Naive thymus-derived CD4-positive, alpha-beta T cell (primary cell): ENCODE data around the gene ADIPOR2. TPM values are rescaled to one million over a fixed set of nuclear protein-coding genes. Genes with fewer than 3 reads are reported as not detected.

Experiments used
- ATAC-seq: fragments of 150-1000 bp; cut with Tn5 transposase; 2 replicates; pipeline ENCODE4 v1.10.0; 2021; ENCODE audit warnings: mild to moderate bottlenecking, moderate library complexity
- CTCF ChIA-PET: fragments of 350-600 bp; sonication (Branson Sonifier 250); formaldehyde crosslinking; loops from one replicate; lab custom pipeline; 2021; ENCODE audit warnings: antibody characterized with exemption; lab: Charles Lee
- POLR2A ChIA-PET: fragments of 350-600 bp; sonication (Branson Sonifier 250); formaldehyde crosslinking; loops from one replicate; lab custom pipeline; 2021; ENCODE audit warnings: antibody characterized with exemption, inconsistent platforms; lab: Charles Lee
- DNase-seq, 9 donors: peaks; one replicate each; pipeline versions ENCODE4 v3.0.0 to v3.0.0-alpha.2; 2020 to 2022; ENCODE audit warnings: mixed read lengths in 1 of 9
- H3K27ac ChIP-seq: one replicate; pipeline ENCODE4 v1.7.0; 2013; ENCODE audit warnings: mild to moderate bottlenecking, low read depth, low read length, moderate library complexity
- H3K27me3 ChIP-seq, 2 donors: one replicate each; pipeline ENCODE4 v1.7.0; 2013; ENCODE audit warnings: low read length in 2 of 2, mild to moderate bottlenecking in 2 of 2, moderate library complexity in 2 of 2; ENCODE audit not compliant: control insufficient read depth in 2 of 2, insufficient read depth in 2 of 2
- H3K36me3 ChIP-seq, 3 experiments: 1 replicate in 2 of 3; 2 replicates in 1 of 3; pipeline ENCODE4 v1.7.0; 2013; ENCODE audit warnings: low read length in 3 of 3, mild to moderate bottlenecking in 3 of 3, moderate library complexity in 1 of 3; ENCODE audit not compliant: insufficient read depth in 3 of 3, control insufficient read depth in 2 of 3
- H3K4me1 ChIP-seq, 2 donors: one replicate each; pipeline ENCODE4 v1.7.0; 2013; ENCODE audit warnings: low read length in 2 of 2, mild to moderate bottlenecking in 2 of 2, moderate library complexity in 1 of 2; ENCODE audit not compliant: control insufficient read depth in 2 of 2, insufficient read depth in 2 of 2
- H3K4me3 ChIP-seq: 2 replicates; pipeline ENCODE4 v1.7.0; 2013; ENCODE audit warnings: mild to moderate bottlenecking, low read length
- H3K9me3 ChIP-seq, 3 experiments: 1 replicate in 2 of 3; 2 replicates in 1 of 3; pipeline ENCODE4 v1.7.0; 2013; ENCODE audit warnings: low read length in 3 of 3; ENCODE audit not compliant: control insufficient read depth in 2 of 3
- H3K27ac Mint-ChIP-seq, 9 donors: one replicate each; pipeline ENCODE4 v1.8.0; 2020 to 2022; ENCODE audit warnings: mixed read lengths in 9 of 9, mild to moderate bottlenecking in 8 of 9, moderate library complexity in 5 of 9, inconsistent platforms in 2 of 9
- H3K27me3 Mint-ChIP-seq, 5 donors: one replicate each; pipeline ENCODE4 v1.8.0; 2021 to 2022; ENCODE audit warnings: mixed read lengths in 5 of 5, mild to moderate bottlenecking in 1 of 5
- H3K36me3 Mint-ChIP-seq, 5 donors: one replicate each; pipeline ENCODE4 v1.8.0; 2020 to 2022; ENCODE audit warnings: mixed read lengths in 5 of 5, mild to moderate bottlenecking in 3 of 5, inconsistent platforms in 1 of 5
- H3K4me1 Mint-ChIP-seq, 7 donors: one replicate each; pipeline ENCODE4 v1.8.0; 2020 to 2022; ENCODE audit warnings: mixed read lengths in 7 of 7, mild to moderate bottlenecking in 3 of 7, inconsistent platforms in 1 of 7
- H3K4me3 Mint-ChIP-seq, 10 donors: one replicate each; pipeline ENCODE4 v1.8.0; 2020 to 2022; ENCODE audit warnings: mild to moderate bottlenecking in 10 of 10, mixed read lengths in 10 of 10, moderate library complexity in 6 of 10, inconsistent platforms in 2 of 10
- H3K9me3 Mint-ChIP-seq, 11 donors: one replicate each; pipeline ENCODE4 v1.8.0; 2020 to 2022; ENCODE audit warnings: mixed read lengths in 11 of 11, mild to moderate bottlenecking in 4 of 11, inconsistent platforms in 1 of 11, moderate library complexity in 1 of 11
- intact Hi-C, 2 donors: fragments of 100-400 bp; cut with micrococcal nuclease; formaldehyde crosslinking; loops; one replicate each; pipeline ENCODE4 v1.15.1; 2023
- polyA plus RNA-seq, 2 donors: library from polyadenylated mRNA; unstranded; fragments of 300-500 nt; fragmentation: Illumina TruSeq; gene quantifications; one replicate each; pipeline ENCODE4 v1.2.3, GENCODE V29; 2021
- total RNA-seq, 6 experiments: library from RNA in 5 of 6; stranded (reverse) in 5 of 6; gene quantifications; 1 replicate in 5 of 6; 2 replicates in 1 of 6; pipeline ENCODE4 v1.2.3 and lab custom pipeline; 2021 to 2026

Gene ADIPOR2
- total and polyA plus RNA-seq, 7 experiments from 2014 or later = 2.2 to 51.4 (median 22.1) TPM

GRCh38 chr12:1811281-1811947 lies 120.5 kb downstream of the ADIPOR2 start:
- H3K4me3 Mint-ChIP-seq = peak overlapping the region in 9 of 10 donors; percentile 45 to 80 (median 56)
- peaks cover 0 to 3% (median 0%) of the 10 kb centered on the region in 5 donors for H3K27me3 Mint-ChIP-seq
- no peaks in the 10 kb centered on the region for H3K9me3 ChIP-seq
- no peaks in the 10 kb centered on the region for H3K27me3 ChIP-seq
- intact Hi-C loops = no loop called here
- no peak for DNase-seq
- H3K9me3 Mint-ChIP-seq = no peaks in the 10 kb centered on the region
- peaks cover 0 to 12% (median 0%) of the 10 kb centered on the region in 7 donors for H3K4me1 Mint-ChIP-seq
- no peaks in the 10 kb centered on the region for H3K4me1 ChIP-seq
- ChIA-PET CTCF (interaction anchor here (2.2 kb wide), 1 partner anchor 129 kb away, joined by 7 read pairs; no protein-coding TSS in a partner anchor), POLR2A (interaction anchor here (1.2 kb wide), 1 partner anchor 128 kb away, joined by 4 read pairs; no protein-coding TSS in a partner anchor)
- peak; percentile 36 for ATAC-seq
- H3K27ac Mint-ChIP-seq = peak overlapping the region in 3 of 9 donors; percentile 51 to 85 (median 78)
- H3K27ac ChIP-seq = peak overlapping the region; percentile 51
- H3K4me3 ChIP-seq = no peak overlapping the region
- H3K36me3 Mint-ChIP-seq = no peaks in the 10 kb centered on the region
- no peaks in the 10 kb centered on the region for H3K36me3 ChIP-seq

GRCh38 chr12:1811948-1812291 lies 121.0 kb downstream of the ADIPOR2 start:
- peak overlapping the region in 6 of 10 donors; percentile 45 to 80 (median 56) for H3K4me3 Mint-ChIP-seq
- H3K9me3 ChIP-seq = no peaks in the 10 kb centered on the region
- peak overlapping the region in 3 of 9 donors; percentile 51 to 85 (median 78) for H3K27ac Mint-ChIP-seq
- intact Hi-C loops = no loop called here
- ChIA-PET POLR2A (interaction anchor here (0.6 to 1.2 kb wide), 2 partner anchors 128 to 162 kb away, joined by 3 to 4 read pairs; no protein-coding TSS in a partner anchor), CTCF (interaction anchor here (2.2 kb wide), 1 partner anchor 128 kb away, joined by 7 read pairs; no protein-coding TSS in a partner anchor)
- H3K4me1 Mint-ChIP-seq = peaks cover 0 to 12% (median 0%) of the 10 kb centered on the region in 7 donors
- no peak for DNase-seq
- no peaks in the 10 kb centered on the region for H3K36me3 Mint-ChIP-seq
- no peaks in the 10 kb centered on the region for H3K4me1 ChIP-seq
- H3K9me3 Mint-ChIP-seq = no peaks in the 10 kb centered on the region
- H3K4me3 ChIP-seq = no peak overlapping the region
- H3K36me3 ChIP-seq = no peaks in the 10 kb centered on the region
- no peaks in the 10 kb centered on the region for H3K27me3 ChIP-seq
- peaks cover 0 to 3% (median 0%) of the 10 kb centered on the region in 5 donors for H3K27me3 Mint-ChIP-seq
- H3K27ac ChIP-seq = peak overlapping the region; percentile 51
- no peak for ATAC-seq

- POLR2A ChIA-PET = interaction anchor here (0.6 kb wide), 1 partner anchor 163 kb away, joined by 3 read pairs; no protein-coding TSS in a partner anchor
- Histone ChIP-seq H3K27me3 (no peaks in the 10 kb centered on the region), H3K9me3 (no peaks in the 10 kb centered on the region), H3K36me3 (no peaks in the 10 kb centered on the region), H3K4me1 (no peaks in the 10 kb centered on the region), H3K4me3 (no peak overlapping the region), H3K27ac (no peak overlapping the region)
- Mint-ChIP-seq H3K4me3 (no peak overlapping the region), H3K9me3 (peaks cover 0 to 2% (median 0%) of the 10 kb centered on the region in 11 donors), H3K4me1 (peaks cover 0 to 12% (median 0%) of the 10 kb centered on the region in 7 donors), H3K27ac (no peak overlapping the region), H3K27me3 (peaks cover 0 to 3% (median 0%) of the 10 kb centered on the region in 5 donors), H3K36me3 (no peaks in the 10 kb centered on the region)
- intact Hi-C loops = no loop called here
- peak; percentile 72 for ATAC-seq
- no peak for DNase-seq
- CTCF ChIA-PET = interaction anchor here (1.0 kb wide), 1 partner anchor 127 kb away, joined by 3 read pairs; no protein-coding TSS in a partner anchor
These were observed 121.9 kb downstream of the ADIPOR2 start for GRCh38 chr12:1812650-1813302.

GRCh38 chr12:1814266-1814665 lies 123.4 kb downstream of the ADIPOR2 start:
- Mint-ChIP-seq H3K4me1 (peaks cover 0 to 12% (median 0%) of the 10 kb centered on the region in 7 donors), H3K9me3 (peaks cover 0 to 2% (median 0%) of the 10 kb centered on the region in 11 donors), H3K27ac (no peak overlapping the region), H3K27me3 (peaks cover 0 to 8% (median 4%) of the 10 kb centered on the region in 5 donors), H3K4me3 (no peak overlapping the region), H3K36me3 (no peaks in the 10 kb centered on the region)
- Histone ChIP-seq H3K9me3 (no peaks in the 10 kb centered on the region), H3K36me3 (no peaks in the 10 kb centered on the region), H3K4me1 (no peaks in the 10 kb centered on the region), H3K27ac (no peak overlapping the region), H3K4me3 (no peak overlapping the region), H3K27me3 (no peaks in the 10 kb centered on the region)
- intact Hi-C loops = no loop called here
- ATAC-seq (no peak), DNase-seq (no peak)
- ChIA-PET POLR2A (no interaction called here), CTCF (interaction anchor here (0.6 kb wide), 1 partner anchor 1267 kb away, joined by 3 read pairs; no protein-coding TSS in a partner anchor)

- CTCF ChIA-PET = no interaction called here
- POLR2A ChIA-PET = no interaction called here
- no peak for ATAC-seq
These were observed 124.2 kb downstream of the ADIPOR2 start for GRCh38 chr12:1815108-1815507.

GRCh38 chr12:1815814-1816729 lies 125.2 kb downstream of the ADIPOR2 start:
- H3K27ac Mint-ChIP-seq = no peak overlapping the region
- H3K36me3 ChIP-seq = no peaks in the 10 kb centered on the region
- intact Hi-C loops = no loop called here
- H3K4me3 Mint-ChIP-seq = no peak overlapping the region
- no peak overlapping the region for H3K4me3 ChIP-seq
- no peaks in the 10 kb centered on the region for H3K4me1 ChIP-seq
- peaks cover 0 to 2% of the 10 kb centered on the region in 2 donors for H3K27me3 ChIP-seq
- no peak for ATAC-seq
- H3K9me3 ChIP-seq = no peaks in the 10 kb centered on the region
- no peaks in the 10 kb centered on the region for H3K36me3 Mint-ChIP-seq
- ChIA-PET CTCF (no interaction called here), POLR2A (no interaction called here)
- no peak overlapping the region for H3K27ac ChIP-seq
- H3K27me3 Mint-ChIP-seq = peaks cover 12 to 26% (median 20%) of the 10 kb centered on the region in 5 donors
- H3K4me1 Mint-ChIP-seq = peaks cover 0 to 12% (median 0%) of the 10 kb centered on the region in 7 donors
- DNase-seq = no peak
- H3K9me3 Mint-ChIP-seq = peaks cover 0 to 2% (median 0%) of the 10 kb centered on the region in 11 donors

More at GRCh38 chr12:1815108-1815507, 124.2 kb downstream of the ADIPOR2 start:
- H3K27me3 Mint-ChIP-seq = peaks cover 4 to 16% (median 12%) of the 10 kb centered on the region in 5 donors
- Histone ChIP-seq H3K4me1 (no peaks in the 10 kb centered on the region), H3K9me3 (no peaks in the 10 kb centered on the region), H3K4me3 (no peak overlapping the region), H3K27ac (no peak overlapping the region), H3K27me3 (peaks cover 0 to 2% of the 10 kb centered on the region in 2 donors), H3K36me3 (no peaks in the 10 kb centered on the region)
- H3K27ac Mint-ChIP-seq = peak overlapping the region in 1 of 9 donors; percentile 56
- no peak for DNase-seq
- peaks cover 0 to 2% (median 0%) of the 10 kb centered on the region in 11 donors for H3K9me3 Mint-ChIP-seq
- H3K4me1 Mint-ChIP-seq = peaks cover 0 to 15% (median 0%) of the 10 kb centered on the region in 7 donors
- H3K4me3 Mint-ChIP-seq = no peak overlapping the region
- intact Hi-C loops = no loop called here
- no peaks in the 10 kb centered on the region for H3K36me3 Mint-ChIP-seq
